Natural killer cell (primary cell): ENCODE measurements around the gene MEOX1. TPM values are rescaled to one million over a fixed set of nuclear protein-coding genes. Genes with fewer than 3 reads are reported as not detected.

Experiments used
- ATAC-seq, 3 donors: fragments of 150-1000 bp in 2 of 3; fragments of 200-7000 bp in 1 of 3; cut with Tn5 transposase; 1 replicate in 1 of 3; 2 replicates in 2 of 3; pipeline ENCODE4 v1.10.0; 2021; ENCODE audit warnings: mild to moderate bottlenecking in 2 of 3, moderate library complexity in 2 of 3
- DNase-seq, 2 donors: peaks; one replicate each; pipeline versions ENCODE4 v3.0.0 to v3.0.0-alpha.2; 2013 to 2021; ENCODE audit warnings: mixed read lengths in 1 of 2
- H3K27ac ChIP-seq: one replicate; pipeline ENCODE4 v1.5.1; 2013; ENCODE audit warnings: mild to moderate bottlenecking, low read length
- H3K27me3 ChIP-seq: one replicate; pipeline ENCODE4 v1.6.1; 2013; ENCODE audit warnings: low read length; ENCODE audit not compliant: control insufficient read depth, insufficient read depth
- H3K36me3 ChIP-seq: one replicate; pipeline ENCODE4 v1.6.1; 2013; ENCODE audit warnings: low read length; ENCODE audit not compliant: control insufficient read depth, insufficient read depth
- H3K4me1 ChIP-seq: one replicate; pipeline ENCODE4 v1.6.1; 2013; ENCODE audit warnings: low read length; ENCODE audit not compliant: control insufficient read depth, insufficient read depth
- H3K4me3 ChIP-seq: one replicate; pipeline ENCODE4 v1.5.1; 2013; ENCODE audit warnings: low read length
- H3K9me3 ChIP-seq: one replicate; pipeline ENCODE4 v1.6.1; 2013; ENCODE audit warnings: low read length; ENCODE audit not compliant: control insufficient read depth, insufficient read depth
- H3K27ac Mint-ChIP-seq, 2 donors: one replicate each; pipeline ENCODE4 v1.8.0; 2022; ENCODE audit warnings: mild to moderate bottlenecking in 2 of 2, mixed read lengths in 2 of 2, moderate library complexity in 1 of 2
- H3K27me3 Mint-ChIP-seq, 2 donors: one replicate each; pipeline ENCODE4 v1.8.0; 2022; ENCODE audit warnings: low read depth in 2 of 2, mixed read lengths in 2 of 2
- H3K36me3 Mint-ChIP-seq: one replicate; pipeline ENCODE4 v1.8.0; 2022; ENCODE audit warnings: mixed read lengths
- H3K4me1 Mint-ChIP-seq, 2 donors: one replicate each; pipeline ENCODE4 v1.8.0; 2022; ENCODE audit warnings: mixed read lengths in 2 of 2
- H3K4me3 Mint-ChIP-seq: one replicate; pipeline ENCODE4 v1.8.0; 2022; ENCODE audit warnings: mild to moderate bottlenecking, moderate library complexity, mixed read lengths
- H3K9me3 Mint-ChIP-seq, 2 donors: one replicate each; pipeline ENCODE4 v1.8.0; 2022; ENCODE audit warnings: mixed read lengths in 2 of 2
- WGBS: methylation state at CpG from one replicate; pipeline ENCODE4 v1.1.7; 2013; ENCODE audit warnings: missing lambda C conversion rate; ENCODE audit not compliant: insufficient coverage; 5-methylcytosine and 5-hydroxymethylcytosine counted together
- intact Hi-C: fragments of 100-400 bp; cut with micrococcal nuclease; formaldehyde crosslinking; loops from one replicate; pipeline ENCODE4 v1.14.2; 2022
- total RNA-seq, 4 donors: library from RNA; stranded (reverse); fragments of 120-200 nt in 1 of 4; gene quantifications; one replicate each; pipeline versions ENCODE4 v1.2.3 to v1.2.4, GENCODE V29; 2013 to 2022
- TF ChIP-seq, protein P1 (sequence below): fragments of 200-600 bp; IDR thresholded peaks from one replicate; pipeline ENCODE4 v1.8.0; 2022; ENCODE audit warnings: antibody characterized with exemption

MEOX1 gene
- total RNA-seq, 3 donors from 2014 or later (not counting 1 experiment from before 2014, with no cell fraction given): 0.18 TPM; not detected in 2

DNA sequence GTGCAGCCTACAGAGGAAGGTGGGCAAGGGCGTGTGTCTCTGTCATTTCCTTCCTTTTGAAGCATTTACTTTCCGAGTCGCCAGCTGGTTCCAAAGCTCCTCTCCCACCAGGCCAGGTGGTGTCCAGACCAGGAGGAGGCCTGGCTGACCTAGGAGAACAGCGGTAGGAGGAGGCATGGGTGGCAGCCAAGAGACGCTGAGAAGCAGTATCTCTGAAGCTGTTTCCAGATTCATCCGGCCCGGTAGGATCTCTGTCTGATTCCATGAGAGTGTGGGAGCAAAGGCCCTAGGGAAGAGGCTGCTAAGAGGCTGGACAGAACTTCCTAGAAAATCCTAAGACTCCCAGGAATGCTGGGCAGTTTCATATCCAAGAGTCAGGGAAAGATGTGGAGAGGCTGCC, 20.3 kb downstream of the MEOX1 start:
- Histone ChIP-seq H3K4me3 (no peak overlapping the region), H3K27me3 (peaks cover 5% of the 10 kb centered on the region), H3K9me3 (no peaks in the 10 kb centered on the region), H3K36me3 (no peaks in the 10 kb centered on the region), H3K4me1 (peaks cover 3% of the 10 kb centered on the region), H3K27ac (no peak overlapping the region)
- WGBS: 57% methylated on average over 7 of the region's 7 CpGs
- Mint-ChIP-seq H3K4me3 (no peak overlapping the region), H3K27ac (no peak overlapping the region), H3K4me1 (no peaks in the 10 kb centered on the region), H3K9me3 (no peaks in the 10 kb centered on the region), H3K27me3 (peaks cover 8 to 18% of the 10 kb centered on the region in 2 donors), H3K36me3 (no peaks in the 10 kb centered on the region)
- DNase-seq (no peak), ATAC-seq (no peak)
- TF ChIP-seq, protein P1, sequence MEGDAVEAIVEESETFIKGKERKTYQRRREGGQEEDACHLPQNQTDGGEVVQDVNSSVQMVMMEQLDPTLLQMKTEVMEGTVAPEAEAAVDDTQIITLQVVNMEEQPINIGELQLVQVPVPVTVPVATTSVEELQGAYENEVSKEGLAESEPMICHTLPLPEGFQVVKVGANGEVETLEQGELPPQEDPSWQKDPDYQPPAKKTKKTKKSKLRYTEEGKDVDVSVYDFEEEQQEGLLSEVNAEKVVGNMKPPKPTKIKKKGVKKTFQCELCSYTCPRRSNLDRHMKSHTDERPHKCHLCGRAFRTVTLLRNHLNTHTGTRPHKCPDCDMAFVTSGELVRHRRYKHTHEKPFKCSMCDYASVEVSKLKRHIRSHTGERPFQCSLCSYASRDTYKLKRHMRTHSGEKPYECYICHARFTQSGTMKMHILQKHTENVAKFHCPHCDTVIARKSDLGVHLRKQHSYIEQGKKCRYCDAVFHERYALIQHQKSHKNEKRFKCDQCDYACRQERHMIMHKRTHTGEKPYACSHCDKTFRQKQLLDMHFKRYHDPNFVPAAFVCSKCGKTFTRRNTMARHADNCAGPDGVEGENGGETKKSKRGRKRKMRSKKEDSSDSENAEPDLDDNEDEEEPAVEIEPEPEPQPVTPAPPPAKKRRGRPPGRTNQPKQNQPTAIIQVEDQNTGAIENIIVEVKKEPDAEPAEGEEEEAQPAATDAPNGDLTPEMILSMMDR: no peak
- intact Hi-C loops: no loop called here

DNA sequence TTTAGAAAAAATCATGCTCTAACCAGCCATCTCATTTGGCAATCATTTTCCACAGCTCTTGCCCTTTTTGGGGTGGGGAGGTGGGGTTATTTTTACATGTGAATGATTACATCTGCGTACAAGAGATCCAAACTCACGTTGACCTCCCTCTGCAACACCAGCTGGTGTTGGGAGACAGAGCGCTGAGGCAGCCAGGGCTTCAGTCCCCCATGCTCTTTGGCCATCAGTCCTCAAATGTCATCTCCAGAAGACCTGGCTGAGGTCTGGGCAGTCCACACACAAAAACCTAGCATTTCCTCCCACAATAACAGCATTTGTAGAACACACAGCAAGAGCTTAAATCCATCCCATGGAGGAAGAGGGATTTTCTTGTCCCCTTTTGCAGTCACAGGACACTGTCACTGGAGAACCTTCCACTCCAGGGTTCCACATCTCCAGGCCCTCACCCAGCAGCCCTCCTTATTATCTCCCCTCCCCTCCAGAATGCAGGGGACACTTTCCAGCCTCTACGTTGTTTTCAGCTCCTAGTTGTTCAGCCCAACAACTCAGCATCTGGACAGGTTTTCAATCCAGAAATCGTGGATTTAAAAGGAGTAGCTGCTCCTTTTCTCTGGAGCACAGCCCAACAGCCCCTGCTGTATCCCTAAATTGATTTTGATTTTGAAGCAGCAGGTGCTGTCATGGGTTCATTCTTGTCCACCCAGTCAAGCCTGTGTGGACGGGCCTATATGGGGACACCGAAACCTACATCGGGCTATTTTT, 21.1 kb downstream of the MEOX1 start:
- no peaks in the 10 kb centered on the region for H3K36me3 Mint-ChIP-seq
- Histone ChIP-seq H3K27ac (no peak overlapping the region), H3K4me3 (no peak overlapping the region), H3K36me3 (no peaks in the 10 kb centered on the region), H3K27me3 (peaks cover 3% of the 10 kb centered on the region), H3K4me1 (peaks cover 1% of the 10 kb centered on the region), H3K9me3 (no peaks in the 10 kb centered on the region)
- no peaks in the 10 kb centered on the region for H3K9me3 Mint-ChIP-seq
- H3K4me3 Mint-ChIP-seq: no peak overlapping the region
- H3K27me3 Mint-ChIP-seq: peaks cover 8 to 18% of the 10 kb centered on the region in 2 donors
- no peaks in the 10 kb centered on the region for H3K4me1 Mint-ChIP-seq
- intact Hi-C loops: no loop called here
- DNase-seq (no peak), ATAC-seq (no peak)
- H3K27ac Mint-ChIP-seq: no peak overlapping the region
- WGBS: 82% methylated on average over 8 of the region's 8 CpGs
- TF ChIP-seq, protein P1: no peak

DNA sequence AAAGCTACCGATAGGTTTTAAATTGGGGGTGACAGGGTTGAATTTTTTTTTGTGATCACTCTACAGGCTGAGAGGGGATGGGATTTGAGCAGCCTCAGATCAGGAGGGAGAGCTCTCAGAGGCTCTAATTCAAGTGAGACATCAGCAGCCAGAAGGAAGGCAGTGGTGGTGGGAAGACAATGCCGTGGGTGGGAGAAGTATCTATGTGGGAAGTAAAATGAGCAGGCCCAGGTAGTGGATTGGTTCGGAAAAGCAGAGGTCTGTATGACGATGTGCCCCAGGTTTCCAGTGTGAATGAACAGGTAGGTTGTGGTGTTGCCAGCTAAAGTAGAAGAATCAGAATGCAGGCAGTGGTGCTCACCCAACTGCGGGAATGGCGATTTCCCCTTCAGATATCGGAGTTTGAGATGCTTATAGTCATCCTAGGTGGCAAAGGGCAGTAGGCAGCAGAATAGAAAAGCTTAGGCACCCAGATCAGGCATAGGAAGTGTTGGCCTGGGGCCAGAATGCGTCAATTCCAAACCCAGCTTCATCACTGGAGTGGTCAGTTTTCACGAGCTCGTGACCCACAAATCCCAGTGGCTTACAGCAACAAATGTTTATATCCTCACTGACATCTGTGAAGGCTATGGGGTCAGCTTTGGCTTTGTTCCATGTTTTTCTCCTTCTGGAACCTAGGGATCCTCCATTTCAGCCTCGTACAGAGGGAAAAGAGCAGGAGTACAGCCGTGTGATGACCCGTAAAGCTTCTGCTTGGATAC, 24.0 kb downstream of the MEOX1 start:
- H3K9me3 Mint-ChIP-seq: no peaks in the 10 kb centered on the region
- no peaks in the 10 kb centered on the region for H3K27me3 ChIP-seq
- no peaks in the 10 kb centered on the region for H3K36me3 Mint-ChIP-seq
- no peaks in the 10 kb centered on the region for H3K4me1 Mint-ChIP-seq
- H3K9me3 ChIP-seq: no peaks in the 10 kb centered on the region
- DNase-seq (no peak), ATAC-seq (no peak)
- H3K27ac Mint-ChIP-seq: no peak overlapping the region
- H3K4me1 ChIP-seq: no peaks in the 10 kb centered on the region
- peaks cover 0 to 12% of the 10 kb centered on the region in 2 donors for H3K27me3 Mint-ChIP-seq
- TF ChIP-seq, protein P1: no peak
- H3K36me3 ChIP-seq: no peaks in the 10 kb centered on the region
- 90% methylated on average over 13 of the region's 13 CpGs for WGBS
- intact Hi-C loops: no loop called here
- H3K4me3 Mint-ChIP-seq: no peak overlapping the region
- H3K27ac ChIP-seq: no peak overlapping the region
- no peak overlapping the region for H3K4me3 ChIP-seq
